ENCODE measurements around the gene CLTRN.
A peak's percentile ranks its signal among the peaks of the same experiment; 100 is the strongest.

Gene CLTRN

DNA sequence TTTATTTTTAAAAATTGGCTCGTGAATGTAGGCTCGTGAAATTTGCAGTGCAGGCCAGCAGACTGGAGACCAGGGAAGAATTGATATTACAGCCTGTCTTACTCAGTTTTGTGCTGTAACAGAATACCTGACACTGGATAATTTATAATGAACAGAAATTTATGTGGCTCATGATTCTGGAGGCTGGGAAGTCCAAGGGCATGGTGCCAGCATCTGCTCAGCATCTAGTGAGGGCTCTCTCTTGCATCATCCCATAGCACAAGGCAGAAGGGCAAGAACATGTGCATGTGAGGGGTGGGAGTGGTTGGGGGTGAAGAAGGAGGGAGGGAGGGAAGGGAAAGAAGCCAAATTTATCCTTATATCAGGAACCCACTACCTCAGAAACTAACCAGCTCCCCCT lies 13.7 kb upstream of the CLTRN start:
- H3K4me3 ChIP-seq (replicated peaks; ENCODE audit: low read depth, low read length): no peak overlapping the region
- TF ChIP-seq, protein P1, sequence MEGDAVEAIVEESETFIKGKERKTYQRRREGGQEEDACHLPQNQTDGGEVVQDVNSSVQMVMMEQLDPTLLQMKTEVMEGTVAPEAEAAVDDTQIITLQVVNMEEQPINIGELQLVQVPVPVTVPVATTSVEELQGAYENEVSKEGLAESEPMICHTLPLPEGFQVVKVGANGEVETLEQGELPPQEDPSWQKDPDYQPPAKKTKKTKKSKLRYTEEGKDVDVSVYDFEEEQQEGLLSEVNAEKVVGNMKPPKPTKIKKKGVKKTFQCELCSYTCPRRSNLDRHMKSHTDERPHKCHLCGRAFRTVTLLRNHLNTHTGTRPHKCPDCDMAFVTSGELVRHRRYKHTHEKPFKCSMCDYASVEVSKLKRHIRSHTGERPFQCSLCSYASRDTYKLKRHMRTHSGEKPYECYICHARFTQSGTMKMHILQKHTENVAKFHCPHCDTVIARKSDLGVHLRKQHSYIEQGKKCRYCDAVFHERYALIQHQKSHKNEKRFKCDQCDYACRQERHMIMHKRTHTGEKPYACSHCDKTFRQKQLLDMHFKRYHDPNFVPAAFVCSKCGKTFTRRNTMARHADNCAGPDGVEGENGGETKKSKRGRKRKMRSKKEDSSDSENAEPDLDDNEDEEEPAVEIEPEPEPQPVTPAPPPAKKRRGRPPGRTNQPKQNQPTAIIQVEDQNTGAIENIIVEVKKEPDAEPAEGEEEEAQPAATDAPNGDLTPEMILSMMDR (IDR thresholded peaks at IDR 0.05; ENCODE audit: insufficient read depth, low read length, poor library complexity, severe bottlenecking): no peak
- no peak for DNase-seq (ENCODE audit: extremely low read depth, insufficient read length)
- H3K36me3 ChIP-seq (ENCODE audit: control insufficient read depth, insufficient read depth, low read length): peaks cover 3% of the 10 kb centered on the region; the same call in 1 of the 2 replicates
- no peaks in the 10 kb centered on the region for H3K27me3 ChIP-seq (replicated peaks; ENCODE audit: control insufficient read depth, insufficient read depth, low read length)

DNA sequence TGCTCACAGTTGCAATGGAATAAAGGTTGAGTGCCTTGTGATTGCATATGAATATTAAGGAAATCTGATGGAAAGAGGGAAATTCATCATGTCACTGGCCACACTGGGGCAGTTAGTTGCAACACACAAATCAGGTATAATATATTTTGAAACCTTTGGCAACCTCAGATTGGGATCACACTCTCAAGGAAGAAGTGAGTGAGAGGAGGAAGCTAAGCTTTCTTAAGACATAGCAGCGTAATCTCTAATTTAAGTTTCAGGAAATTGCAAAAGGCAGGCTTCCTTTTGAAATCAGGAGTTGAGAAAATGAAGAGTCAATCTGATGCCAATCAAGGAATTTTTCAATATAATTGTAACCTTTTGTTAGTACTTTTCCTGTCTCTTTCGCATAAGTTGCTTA lies 12.3 kb upstream of the CLTRN start:
- Histone ChIP-seq H3K4me3 (replicated peaks; ENCODE audit: low read depth, low read length) (peak overlapping the region; percentile 88; the same call in 1 of the 2 replicates), H3K36me3 (ENCODE audit: control insufficient read depth, insufficient read depth, low read length) (peaks cover 3% of the 10 kb centered on the region; the same call in 1 of the 2 replicates), H3K27me3 (replicated peaks; ENCODE audit: control insufficient read depth, insufficient read depth, low read length) (no peaks in the 10 kb centered on the region)
- TF ChIP-seq, protein P1 (IDR thresholded peaks at IDR 0.05; ENCODE audit: insufficient read depth, low read length, poor library complexity, severe bottlenecking): no peak
- DNase-seq (ENCODE audit: extremely low read depth, insufficient read length): no peak

DNA sequence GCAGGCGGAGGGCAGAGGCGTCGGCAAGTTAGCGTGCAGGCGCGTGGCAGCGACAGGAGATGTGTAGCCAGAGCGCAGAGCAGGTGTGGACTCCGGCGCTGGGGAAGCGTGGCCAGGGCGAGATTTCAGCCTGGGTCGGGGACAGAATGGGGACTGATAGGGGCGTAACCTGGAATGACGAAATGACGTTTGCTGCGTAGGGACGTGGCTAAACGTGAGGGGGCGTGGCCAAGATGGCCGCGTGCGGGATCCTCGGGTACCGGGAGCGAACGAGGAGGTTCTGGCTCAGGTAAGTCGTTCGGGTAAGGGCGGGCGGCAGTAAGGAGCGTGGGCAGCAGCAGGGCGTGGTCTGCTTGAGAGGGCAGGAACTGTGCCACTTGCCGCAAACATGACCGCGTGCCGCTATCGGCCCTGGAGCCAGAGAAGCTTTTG lies 10.9 kb upstream of the CLTRN start:
- Histone ChIP-seq H3K27me3 (replicated peaks; ENCODE audit: control insufficient read depth, insufficient read depth, low read length) (no peaks in the 10 kb centered on the region), H3K36me3 (ENCODE audit: control insufficient read depth, insufficient read depth, low read length) (no peaks in the 10 kb centered on the region), H3K4me3 (replicated peaks; ENCODE audit: low read depth, low read length) (peak overlapping the region; percentile 88)
- TF ChIP-seq, protein P1 (IDR thresholded peaks at IDR 0.05; ENCODE audit: insufficient read depth, low read length, poor library complexity, severe bottlenecking): no peak
- DNase-seq (ENCODE audit: extremely low read depth, insufficient read length): peak; percentile 94

DNA sequence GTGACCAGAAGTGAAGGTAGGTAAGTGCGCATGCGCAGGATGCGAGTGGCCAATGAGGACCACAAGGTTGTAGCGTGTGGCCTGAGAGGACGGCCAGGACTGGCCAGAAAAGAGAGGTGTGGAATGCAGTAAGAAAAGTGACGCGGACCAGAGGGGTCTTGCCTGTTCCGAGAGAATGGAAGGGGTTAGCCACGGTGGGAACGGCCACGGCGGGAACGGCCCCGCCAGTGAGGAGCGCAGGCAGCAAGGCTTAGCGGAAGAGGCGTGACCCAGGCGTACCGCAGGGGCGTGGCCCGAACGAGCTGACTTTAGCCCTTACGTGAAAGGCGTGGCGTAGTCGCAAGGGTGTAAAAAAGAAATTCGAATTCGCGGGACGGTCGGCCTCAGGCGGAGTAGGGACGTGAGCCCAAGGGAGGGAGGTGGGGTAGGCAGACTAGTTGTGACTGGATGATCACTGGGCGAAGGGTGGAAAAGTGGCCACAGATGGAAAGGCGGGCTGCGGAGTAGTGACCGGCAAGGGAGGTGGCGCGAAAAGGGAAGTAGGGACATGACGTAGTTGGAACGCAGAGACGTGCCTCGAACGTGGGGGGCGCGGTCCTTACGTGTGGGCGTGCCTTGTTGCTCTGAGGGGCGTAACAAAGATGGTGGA lies 10.4 kb upstream of the CLTRN start:
- TF ChIP-seq, protein P1 (IDR thresholded peaks at IDR 0.05; ENCODE audit: insufficient read depth, low read length, poor library complexity, severe bottlenecking): no peak
- peak overlapping the region; percentile 88 for H3K4me3 ChIP-seq (replicated peaks; ENCODE audit: low read depth, low read length)
- H3K36me3 ChIP-seq (ENCODE audit: control insufficient read depth, insufficient read depth, low read length): no peaks in the 10 kb centered on the region

GRCh38 chrX:15674514-15674840 lies 9.9 kb upstream of the CLTRN start:
- no peaks in the 10 kb centered on the region for H3K36me3 ChIP-seq (ENCODE audit: control insufficient read depth, insufficient read depth, low read length)
- TF ChIP-seq, protein P1 (IDR thresholded peaks at IDR 0.05; ENCODE audit: insufficient read depth, low read length, poor library complexity, severe bottlenecking): no peak
- H3K4me3 ChIP-seq (replicated peaks; ENCODE audit: low read depth, low read length): peak overlapping the region; percentile 88
- no peaks in the 10 kb centered on the region for H3K27me3 ChIP-seq (replicated peaks; ENCODE audit: control insufficient read depth, insufficient read depth, low read length)
- DNase-seq (ENCODE audit: extremely low read depth, insufficient read length): no peak

More for the DNA sequence above, 10.4 kb upstream of the CLTRN start:
- peak; percentile 97 for DNase-seq (ENCODE audit: extremely low read depth, insufficient read length)
- H3K27me3 ChIP-seq (replicated peaks; ENCODE audit: control insufficient read depth, insufficient read depth, low read length): no peaks in the 10 kb centered on the region

DNA sequence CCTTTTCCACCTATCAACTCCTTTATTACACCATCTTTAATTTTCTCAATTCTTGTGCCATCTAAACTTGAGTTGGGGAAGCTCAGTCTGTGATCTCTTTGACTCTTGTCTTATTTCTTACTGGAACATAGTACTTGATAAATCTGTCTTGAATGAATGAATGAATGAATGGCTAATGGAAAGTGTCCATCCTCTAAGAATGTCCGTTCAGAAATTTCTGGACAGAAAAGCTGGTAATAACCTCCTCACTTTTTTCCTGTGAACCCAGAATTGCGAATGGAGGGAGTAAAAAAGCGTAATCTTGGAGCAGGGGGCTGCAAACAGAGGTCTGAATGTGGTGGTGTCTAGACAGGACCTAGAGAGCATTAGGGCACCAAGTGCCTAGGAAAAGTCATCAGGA lies 9.4 kb upstream of the CLTRN start:
- TF ChIP-seq, protein P1 (IDR thresholded peaks at IDR 0.05; ENCODE audit: insufficient read depth, low read length, poor library complexity, severe bottlenecking): no peak
- Histone ChIP-seq H3K36me3 (ENCODE audit: control insufficient read depth, insufficient read depth, low read length) (no peaks in the 10 kb centered on the region), H3K27me3 (replicated peaks; ENCODE audit: control insufficient read depth, insufficient read depth, low read length) (no peaks in the 10 kb centered on the region), H3K4me3 (replicated peaks; ENCODE audit: low read depth, low read length) (peak overlapping the region; percentile 88)
- no peak for DNase-seq (ENCODE audit: extremely low read depth, insufficient read length)
